Kidney (tissue), 14 donors: ENCODE measurements around the gene CYGB. TPM values are rescaled to one million over a fixed set of nuclear protein-coding genes. Genes with fewer than 3 reads are reported as not detected.

Source experiments
- DNase-seq, 5 donors: peaks; one replicate each; pipeline ENCODE4 v3.0.0-alpha.2; 2013 to 2020
- FAIRE-seq: peaks from 2 replicates; lab custom pipeline; 2012; peaks lifted over from hg19 to GRCh38; lab: Jason Lieb, UNC
- H3K27ac ChIP-seq, 2 donors: one replicate each; pipeline ENCODE4 v1.7.0; 2013; ENCODE audit warnings: low read depth in 2 of 2, low read length in 2 of 2, inconsistent platforms in 1 of 2
- H3K27me3 ChIP-seq: one replicate; pipeline ENCODE4 v1.7.1; 2013; ENCODE audit warnings: low read length, inconsistent platforms; ENCODE audit not compliant: control insufficient read depth, insufficient read depth
- H3K36me3 ChIP-seq, 3 donors: one replicate each; pipeline versions ENCODE4 v1.7.0 to v1.7.1; 2013; ENCODE audit warnings: low read length in 3 of 3, control low read depth in 1 of 3, inconsistent platforms in 1 of 3; ENCODE audit not compliant: insufficient read depth in 3 of 3, control insufficient read depth in 2 of 3
- H3K4me1 ChIP-seq, 3 donors: one replicate each; pipeline versions ENCODE4 v1.7.0 to v1.7.1; 2013; ENCODE audit warnings: low read length in 3 of 3, inconsistent platforms in 1 of 3, low read depth in 1 of 3; ENCODE audit not compliant: control insufficient read depth in 2 of 3, insufficient read depth in 2 of 3
- H3K4me3 ChIP-seq, 3 donors: one replicate each; pipeline versions ENCODE4 v1.7.0 to v1.8.1; 2013; ENCODE audit warnings: low read length in 3 of 3, control low read depth in 1 of 3, inconsistent platforms in 1 of 3
- H3K9ac ChIP-seq, 3 donors: one replicate each; pipeline versions ENCODE4 v1.7.0 to v1.7.1; 2013; ENCODE audit warnings: low read length in 3 of 3, control low read depth in 1 of 3, inconsistent platforms in 1 of 3
- H3K9me3 ChIP-seq, 3 donors: one replicate each; pipeline versions ENCODE4 v1.7.0 to v1.7.1; 2013; ENCODE audit warnings: low read length in 3 of 3, control low read depth in 1 of 3, inconsistent platforms in 1 of 3; ENCODE audit not compliant: control insufficient read depth in 2 of 3, insufficient read depth in 1 of 3
- intact Hi-C: fragments of 100-400 bp; cut with DNase I; formaldehyde crosslinking; loops from one replicate; pipeline ENCODE4 v1.11.1; 2022
- polyA plus RNA-seq: library from polyadenylated mRNA; stranded (reverse); fragments of 350-450 nt; fragmentation: Illumina TruSeq; extraction: RNeasy Lipid Tissue Mini Kit (QIAGEN cat#74804); gene quantifications from one replicate; pipeline ENCODE4 v1.2.3, GENCODE V29; 2014; ENCODE audit warnings: low read depth, low replicate concordance; ENCODE audit not compliant: insufficient read depth
- total RNA-seq: library from RNA; stranded (reverse); fragmentation: NEBNext Ultra II Directional; extraction: Animal tissue kit (Norgen Biotek cat#: 25700); gene quantifications from one replicate; pipeline ENCODE4 v1.2.1, GENCODE V29; 2021
- TF ChIP-seq, protein P1 (sequence below): IDR thresholded peaks from 3 replicates; pipeline ENCODE4 v1.5.1; 2012; ENCODE audit warnings: mild to moderate bottlenecking, moderate library complexity, borderline replicate concordance; ENCODE audit not compliant: insufficient read depth; ENCODE audit errors: extremely low read depth
- donor health status: control.
- donor health status: control.
- donor health status: control.
- donor health status: control.
- donor health status: control.
- donor health status: DM: yes; HTN: yes; CAD: no.
- donor health status: Normal renal cell carcinoma (clear cell type).

Gene CYGB
- total and polyA plus RNA-seq, 2 donors from 2014 or later, result 6.7 to 12.6 TPM

DNA sequence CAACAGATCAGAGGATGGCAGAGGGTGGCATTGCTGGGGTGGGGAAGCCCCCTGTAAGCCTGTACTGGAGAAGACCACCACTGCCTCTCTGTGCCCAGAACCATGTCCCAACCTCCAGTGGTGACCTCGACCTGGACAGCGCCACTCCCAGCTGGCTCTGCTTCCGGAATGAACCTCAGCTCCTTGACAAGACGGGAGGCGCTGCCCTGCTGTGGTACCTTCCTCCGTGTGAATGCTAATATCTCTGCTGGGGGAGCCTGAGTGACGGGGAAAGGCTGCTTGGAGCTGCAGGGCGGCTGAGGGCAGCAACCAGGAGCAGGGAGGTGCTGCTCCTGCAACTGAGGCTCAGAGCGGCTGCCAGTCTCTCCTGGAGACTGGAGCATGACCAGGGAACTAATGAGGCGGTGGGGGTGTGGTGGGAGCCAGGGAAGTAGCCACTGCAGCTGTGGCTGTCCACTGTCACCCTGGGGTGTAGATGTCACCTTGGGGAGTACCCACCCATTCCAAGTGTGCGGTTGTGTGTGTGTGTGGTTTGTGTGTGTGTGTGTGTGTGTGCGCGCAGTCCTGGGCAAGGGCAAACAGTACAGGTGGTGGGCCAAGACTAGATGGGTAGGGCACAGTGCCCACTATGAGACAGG lies 8.5 kb upstream of the CYGB start:
- FAIRE-seq (no peak), DNase-seq (peak; percentile 61 to 74 (median 66))
- no peaks in the 10 kb centered on the region for H3K27me3 ChIP-seq
- TF ChIP-seq, protein P1, sequence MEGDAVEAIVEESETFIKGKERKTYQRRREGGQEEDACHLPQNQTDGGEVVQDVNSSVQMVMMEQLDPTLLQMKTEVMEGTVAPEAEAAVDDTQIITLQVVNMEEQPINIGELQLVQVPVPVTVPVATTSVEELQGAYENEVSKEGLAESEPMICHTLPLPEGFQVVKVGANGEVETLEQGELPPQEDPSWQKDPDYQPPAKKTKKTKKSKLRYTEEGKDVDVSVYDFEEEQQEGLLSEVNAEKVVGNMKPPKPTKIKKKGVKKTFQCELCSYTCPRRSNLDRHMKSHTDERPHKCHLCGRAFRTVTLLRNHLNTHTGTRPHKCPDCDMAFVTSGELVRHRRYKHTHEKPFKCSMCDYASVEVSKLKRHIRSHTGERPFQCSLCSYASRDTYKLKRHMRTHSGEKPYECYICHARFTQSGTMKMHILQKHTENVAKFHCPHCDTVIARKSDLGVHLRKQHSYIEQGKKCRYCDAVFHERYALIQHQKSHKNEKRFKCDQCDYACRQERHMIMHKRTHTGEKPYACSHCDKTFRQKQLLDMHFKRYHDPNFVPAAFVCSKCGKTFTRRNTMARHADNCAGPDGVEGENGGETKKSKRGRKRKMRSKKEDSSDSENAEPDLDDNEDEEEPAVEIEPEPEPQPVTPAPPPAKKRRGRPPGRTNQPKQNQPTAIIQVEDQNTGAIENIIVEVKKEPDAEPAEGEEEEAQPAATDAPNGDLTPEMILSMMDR, result no peak
- H3K27ac ChIP-seq, result peak overlapping the region; percentile 5 to 29
- H3K9ac ChIP-seq, result no peak overlapping the region
- peaks cover 0 to 33% (median 17%) of the 10 kb centered on the region in 3 donors for H3K4me1 ChIP-seq
- H3K4me3 ChIP-seq, result no peak overlapping the region
- intact Hi-C loops, result no loop called here
- H3K9me3 ChIP-seq, result peaks cover 0 to 2% (median 0%) of the 10 kb centered on the region in 3 donors
- no peaks in the 10 kb centered on the region for H3K36me3 ChIP-seq

DNA sequence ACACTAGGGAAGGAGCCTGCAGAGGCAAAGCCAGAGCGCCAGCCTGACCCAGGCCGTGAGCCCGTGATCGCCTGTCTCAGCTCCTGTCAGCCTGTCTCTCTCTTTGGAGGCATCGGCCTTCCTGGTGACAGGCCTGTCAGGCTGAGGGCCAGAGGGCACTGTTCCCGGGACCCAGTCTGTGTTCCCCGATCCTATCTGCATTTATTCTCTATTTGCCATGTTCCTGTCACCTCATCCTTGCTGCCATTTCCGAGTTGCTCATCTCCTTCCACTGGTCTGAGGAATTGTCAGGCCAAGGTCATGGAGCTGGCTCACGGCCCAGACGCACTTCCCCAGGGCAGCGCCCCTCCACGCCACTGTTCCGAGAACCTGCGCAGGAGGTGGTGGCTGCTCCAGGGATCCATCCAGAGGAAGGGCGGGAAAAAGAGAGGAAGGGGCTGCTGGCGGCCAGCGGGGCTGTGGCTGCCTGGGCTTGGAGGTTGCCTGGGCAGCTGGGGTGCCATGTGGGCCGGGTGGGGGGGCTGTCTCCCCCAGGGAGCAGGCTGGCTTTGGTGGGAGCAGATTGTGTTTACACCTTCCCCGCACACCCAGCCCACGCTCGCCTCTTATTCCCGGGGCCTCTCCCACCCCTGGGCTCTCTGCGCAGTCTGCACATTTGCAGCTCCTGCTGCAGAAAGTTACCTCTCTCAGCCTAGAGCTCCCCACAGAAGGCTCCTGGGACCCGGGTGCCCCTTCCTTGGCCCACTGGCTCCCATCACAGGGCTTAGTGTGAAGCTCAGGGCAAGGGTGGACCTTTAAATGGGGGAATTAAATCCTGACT lies 7.2 kb upstream of the CYGB start:
- H3K9ac ChIP-seq, result no peak overlapping the region
- TF ChIP-seq, protein P1, result no peak
- no peaks in the 10 kb centered on the region for H3K27me3 ChIP-seq
- intact Hi-C loops, result no loop called here
- FAIRE-seq, result no peak
- no peaks in the 10 kb centered on the region for H3K36me3 ChIP-seq
- no peak overlapping the region for H3K4me3 ChIP-seq
- no peak overlapping the region for H3K27ac ChIP-seq
- peaks cover 0 to 36% (median 20%) of the 10 kb centered on the region in 3 donors for H3K4me1 ChIP-seq
- DNase-seq, result peak in 2 of 5 donors; percentile 59 to 73
- H3K9me3 ChIP-seq, result peaks cover 0 to 2% (median 0%) of the 10 kb centered on the region in 3 donors

DNA sequence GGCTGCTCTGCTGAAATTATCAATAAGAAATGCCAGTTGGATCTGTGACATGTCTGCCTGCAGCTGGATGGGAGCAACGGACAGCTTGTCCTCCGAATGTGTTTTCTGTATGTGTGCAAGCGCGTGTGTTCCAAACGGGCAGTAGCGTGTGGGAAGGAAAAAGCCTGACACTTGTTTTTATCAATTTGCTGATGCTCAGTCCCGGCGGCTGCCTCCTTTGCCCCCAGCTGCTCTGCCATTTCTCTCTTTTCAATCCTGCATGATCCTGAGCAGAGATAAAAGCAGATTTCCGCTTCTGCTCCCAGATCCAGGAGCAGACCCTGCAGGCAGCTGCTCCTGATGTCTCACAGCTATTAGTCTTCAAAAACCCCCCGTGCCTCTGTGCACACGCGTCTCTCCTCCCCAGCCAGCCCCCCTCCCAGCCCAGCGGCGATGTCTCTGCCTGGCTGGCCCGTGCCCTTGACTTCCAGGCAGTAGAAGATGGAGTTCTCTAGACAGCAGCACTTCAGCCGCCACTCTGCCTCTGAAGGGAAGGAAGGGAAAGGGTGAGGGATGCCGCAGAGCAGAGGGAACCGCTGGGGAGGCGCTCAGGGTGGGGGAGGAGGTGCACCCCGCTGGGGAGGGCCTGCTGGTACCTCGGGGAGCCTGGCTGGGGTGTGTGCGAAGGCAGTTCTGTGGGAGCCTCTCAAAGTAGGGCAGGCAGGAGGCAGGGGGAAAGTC lies 6.5 kb upstream of the CYGB start:
- H3K27me3 ChIP-seq, result no peaks in the 10 kb centered on the region
- no peaks in the 10 kb centered on the region for H3K36me3 ChIP-seq
- no peak overlapping the region for H3K4me3 ChIP-seq
- DNase-seq (peak in 3 of 5 donors; percentile 54 to 72 (median 70)), FAIRE-seq (no peak)
- no peak overlapping the region for H3K9ac ChIP-seq
- TF ChIP-seq, protein P1, result no peak
- peaks cover 0 to 36% (median 20%) of the 10 kb centered on the region in 3 donors for H3K4me1 ChIP-seq
- intact Hi-C loops, result no loop called here
- H3K9me3 ChIP-seq, result peaks cover 0 to 2% (median 0%) of the 10 kb centered on the region in 3 donors
- H3K27ac ChIP-seq, result no peak overlapping the region
